Adrenal gland (tissue), 12 donors: ENCODE results near the gene PRKN. TPM values are rescaled to one million over a fixed set of nuclear protein-coding genes. Genes with fewer than 3 reads are reported as not detected.
A peak's percentile ranks its signal among the peaks of the same experiment; 100 is the strongest.

Experiments
- DNase-seq, 7 donors: peaks; one replicate each; pipeline ENCODE4 v3.0.0-alpha.2; 2019 to 2020
- H3K27ac ChIP-seq, 5 donors: fragments of 200-600 bp; sonication (generic) in 4 of 5; 1 replicate in 3 of 5; 2 replicates in 2 of 5; pipeline versions ENCODE4 v1.5.1 to v1.8.0; 2016 to 2020; ENCODE audit warnings: mild to moderate bottlenecking in 1 of 5
- H3K27me3 ChIP-seq: fragments of 200-600 bp; 2 replicates; pipeline ENCODE4 v1.8.0; 2021
- H3K36me3 ChIP-seq, 2 donors: fragments of 200-600 bp; replicated peaks in 1 of 2; 1 replicate in 1 of 2; 2 replicates in 1 of 2; pipeline versions ENCODE4 v1.5.1 to v1.8.0; 2018 to 2022
- H3K4me1 ChIP-seq, 2 donors: fragments of 200-600 bp; replicated peaks in 1 of 2; 1 replicate in 1 of 2; 2 replicates in 1 of 2; pipeline versions ENCODE4 v1.5.1 to v1.8.0; 2018 to 2021
- H3K4me3 ChIP-seq, 4 donors: fragments of 200-600 bp; sonication (generic) in 3 of 4; one replicate each; pipeline ENCODE4 v1.5.1; 2016 to 2018
- H3K9me3 ChIP-seq, 3 donors: fragments of 200-600 bp; sonication (generic) in 1 of 3; replicated peaks in 1 of 3; 1 replicate in 2 of 3; 2 replicates in 1 of 3; pipeline versions ENCODE4 v1.5.1 to v1.8.0; 2016 to 2021
- CTCF ChIP-seq, 6 experiments: fragments of 450-650 bp in 4 of 6; fragments of 200-600 bp in 2 of 6; sonication (generic) in 1 of 6; IDR thresholded peaks; 1 replicate in 5 of 6; 2 replicates in 1 of 6; pipeline versions ENCODE4 v1.5.1 to v1.8.0; 2016 to 2021; ENCODE audit warnings: antibody characterized with exemption in 6 of 6, mild to moderate bottlenecking in 2 of 6, moderate library complexity in 1 of 6
- POLR2A ChIP-seq, 2 donors: fragments of 450-650 bp; IDR thresholded peaks; one replicate each; pipeline ENCODE4 v1.6.1; 2017; ENCODE audit warnings: antibody characterized with exemption in 2 of 2, mild to moderate bottlenecking in 2 of 2, moderate library complexity in 1 of 2
- WGBS, 4 donors: extraction: QIAGEN DNeasy Blood & Tissue Kit in 2 of 4; methylation state at CpG; one replicate each; pipeline versions ENCODE4 v1.1.5 to v1.1.7; 2013 to 2017; 5-methylcytosine and 5-hydroxymethylcytosine counted together
- intact Hi-C, 2 donors: fragments of 100-400 bp; cut with DNase I; formaldehyde crosslinking; loops; one replicate each; pipeline versions ENCODE4 v1.14.1 to v1.15.0; 2022 to 2023
- polyA plus RNA-seq, 3 donors: library from polyadenylated mRNA; stranded (reverse); fragments of 200-250 nt in 2 of 3; fragments of 350-450 nt in 1 of 3; fragmentation: Illumina TruSeq in 1 of 3; extraction: RNeasy Lipid Tissue Mini Kit (QIAGEN cat#74804) in 1 of 3; gene quantifications; one replicate each; pipeline ENCODE4 v1.2.3, GENCODE V29; 2013 to 2014
- total RNA-seq, 9 donors: library from RNA; depleted of rRNA in 4 of 9; stranded (reverse); fragments of >200 nt in 4 of 9; fragments of 120-200 nt in 1 of 9; fragmentation: NEBNext Ultra II Directional in 1 of 9; extraction: Animal tissue kit (Norgen Biotek cat#: 25700) in 1 of 9; gene quantifications; one replicate each; pipeline versions ENCODE4 v1.1.0 to v1.2.4, GENCODE V29; 2013 to 2023
- donor health status: healthy with polysubstance abuse.
- donor health status: Bipolar disorder and iron deficiency.
- donor health status: DM: yes; HTN: yes; CAD: no.
- donor health status: DM: no; HTN: no; CAD: no.
- donor health status: DM: no; HTN: no; CAD: no.
- donor health status: DM: yes; HTN: yes; CAD: no.

PRKN gene
- total and polyA plus RNA-seq, 12 donors = 1.9 to 159 (median 13.3) TPM

GRCh38 chr6:161554883-161555282, 1172.7 kb downstream of the PRKN start:
- Histone ChIP-seq H3K36me3 (no peaks in the 10 kb centered on the region), H3K27ac (no peak overlapping the region), H3K4me1 (no peaks in the 10 kb centered on the region), H3K27me3 (no peaks in the 10 kb centered on the region), H3K9me3 (peaks cover 0 to 5% (median 0%) of the 10 kb centered on the region in 3 donors), H3K4me3 (no peak overlapping the region)
- intact Hi-C loops = no loop called here
- no peak for DNase-seq
- TF ChIP-seq CTCF (IDR thresholded peaks at IDR 0.05) (no peak), POLR2A (IDR thresholded peaks at IDR 0.05) (no peak)

DNA sequence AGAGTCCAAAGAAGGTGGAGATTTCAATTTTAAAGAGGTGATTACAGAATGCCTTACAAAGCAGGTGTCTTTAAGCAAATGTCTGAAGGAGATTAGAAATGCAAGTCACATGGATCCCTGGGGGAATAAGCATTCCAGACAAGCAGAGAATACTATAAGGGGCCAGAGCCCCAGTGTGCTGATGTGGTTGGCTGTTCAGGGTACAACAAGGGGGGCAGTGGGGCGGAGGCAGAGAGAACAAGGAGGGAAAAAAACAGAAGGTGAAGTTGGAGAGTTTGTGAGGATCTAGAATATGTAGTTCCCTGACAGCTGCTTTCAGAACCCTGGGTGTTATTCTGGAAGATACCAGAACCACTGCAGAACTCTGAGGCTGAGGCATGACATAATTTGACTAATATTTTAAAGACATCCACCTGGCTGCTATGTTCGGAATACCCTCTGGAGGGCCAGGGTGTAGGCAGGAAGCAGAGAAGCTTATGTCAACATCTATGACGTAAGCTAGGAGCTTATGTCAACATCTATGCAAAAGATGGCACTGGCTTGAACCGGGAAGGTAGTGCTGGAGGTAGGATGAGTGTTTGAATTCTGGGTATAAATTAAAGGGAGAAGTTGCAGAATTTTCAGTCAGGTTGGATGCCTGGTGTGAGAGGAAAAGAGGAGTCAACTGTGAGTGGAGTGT, 1177.5 kb downstream of the PRKN start:
- DNase-seq = no peak
- Histone ChIP-seq H3K27ac (no peak overlapping the region), H3K36me3 (no peaks in the 10 kb centered on the region), H3K27me3 (no peaks in the 10 kb centered on the region), H3K9me3 (peaks cover 0 to 3% (median 0%) of the 10 kb centered on the region in 3 donors), H3K4me3 (no peak overlapping the region), H3K4me1 (no peaks in the 10 kb centered on the region)
- WGBS, 4 donors = 75 to 82% (median 78%) methylated on average over 4 of the region's 4 CpGs
- TF ChIP-seq POLR2A (IDR thresholded peaks at IDR 0.05) (no peak), CTCF (IDR thresholded peaks at IDR 0.05) (no peak)
- intact Hi-C loops = no loop called here

DNA sequence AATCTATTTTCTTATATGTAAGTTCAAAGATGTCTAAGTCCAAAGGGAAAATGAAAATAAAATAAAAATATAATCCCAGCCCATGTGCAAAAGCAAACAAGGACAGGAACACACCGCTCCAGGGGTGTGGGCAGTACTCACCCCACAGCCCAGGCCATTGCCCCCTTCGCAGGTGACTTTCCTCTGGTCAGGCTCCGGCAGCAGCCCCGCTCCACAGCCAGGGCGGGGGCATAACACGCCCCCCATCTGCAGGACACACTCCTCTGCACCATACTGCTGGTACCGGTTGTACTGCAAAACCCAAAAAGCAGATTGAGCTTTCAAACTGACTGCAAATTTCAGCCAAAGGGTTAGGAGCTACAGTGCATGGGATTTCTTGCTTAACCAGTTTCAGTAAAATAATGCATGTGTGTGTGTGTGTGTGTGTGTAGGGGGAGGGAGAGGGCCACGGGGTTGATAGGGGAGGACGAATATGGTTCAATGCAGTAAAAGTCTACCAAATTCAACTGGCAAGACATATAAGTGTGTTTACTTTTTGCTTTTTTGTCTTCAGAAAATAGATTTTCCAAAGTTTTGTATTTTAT, 1178.8 kb downstream of the PRKN start:
- H3K9me3 ChIP-seq = no peaks in the 10 kb centered on the region
- TF ChIP-seq POLR2A (IDR thresholded peaks at IDR 0.05) (no peak), CTCF (IDR thresholded peaks at IDR 0.05) (no peak)
- H3K4me1 ChIP-seq = no peaks in the 10 kb centered on the region
- H3K27ac ChIP-seq = no peak overlapping the region
- no peak for DNase-seq
- no peaks in the 10 kb centered on the region for H3K36me3 ChIP-seq
- H3K27me3 ChIP-seq = no peaks in the 10 kb centered on the region
- intact Hi-C loops = no loop called here
- 92 to 96% (median 93%) methylated on average over 8 to 9 of the region's 9 CpGs for WGBS, 4 donors
- no peak overlapping the region for H3K4me3 ChIP-seq

GRCh38 chr6:161547617-161548016, 1179.9 kb downstream of the PRKN start:
- Histone ChIP-seq H3K36me3 (no peaks in the 10 kb centered on the region), H3K4me1 (no peaks in the 10 kb centered on the region), H3K27ac (no peak overlapping the region), H3K4me3 (no peak overlapping the region), H3K27me3 (no peaks in the 10 kb centered on the region), H3K9me3 (no peaks in the 10 kb centered on the region)
- TF ChIP-seq CTCF (IDR thresholded peaks at IDR 0.05) (no peak), POLR2A (IDR thresholded peaks at IDR 0.05) (no peak)
- WGBS, 4 donors = 18 to 32% (median 30%) methylated on average over 2 of the region's 2 CpGs
- DNase-seq = peak in 3 of 7 donors; percentile 19 to 26 (median 21)
- intact Hi-C loops = no loop called here
